NCI-H146 treated with DMSO at 0.1 percent for 48 hours (cell line): Measurements from ENCODE around the gene BLM.

Experiments
- DNase-seq: peaks from one replicate; lab custom pipeline; 2025; ENCODE audit not compliant: unreplicated experiment; lab: John Stamatoyannopoulos, UW

BLM gene

GRCh38 chr15:90787881-90788280 is 70.7 kb downstream of the BLM start:
- no peak for DNase-seq

- DNase-seq = peak; percentile 82
Observed at GRCh38 chr15:90789462-90789861, 72.3 kb downstream of the BLM start.

- no peak for DNase-seq
Observed at GRCh38 chr15:90790057-90790456, 72.9 kb downstream of the BLM start.

- no peak for DNase-seq
Observed at GRCh38 chr15:90790561-90790960, 73.4 kb downstream of the BLM start.

GRCh38 chr15:90794538-90794937 is 77.4 kb downstream of the BLM start:
- no peak for DNase-seq

- DNase-seq = no peak
Observed at GRCh38 chr15:90799639-90800170, 82.6 kb downstream of the BLM start.

- DNase-seq = no peak
Observed at GRCh38 chr15:90801803-90802202, 84.7 kb downstream of the BLM start.

GRCh38 chr15:90807074-90807785 is 90.1 kb downstream of the BLM start:
- no peak for DNase-seq

- no peak for DNase-seq
Observed at GRCh38 chr15:90807786-90808086, 90.6 kb downstream of the BLM start.

GRCh38 chr15:90808517-90809235 is 91.5 kb downstream of the BLM start:
- no peak for DNase-seq

GRCh38 chr15:90809536-90809935 is 92.4 kb downstream of the BLM start:
- no peak for DNase-seq

GRCh38 chr15:90810354-90810753 is 93.2 kb downstream of the BLM start:
- no peak for DNase-seq

GRCh38 chr15:90812171-90812957 is 95.2 kb downstream of the BLM start:
- no peak for DNase-seq

GRCh38 chr15:90812958-90813265 is 95.8 kb downstream of the BLM start:
- no peak for DNase-seq

- no peak for DNase-seq
Observed at GRCh38 chr15:90813796-90814190, 96.6 kb downstream of the BLM start.

GRCh38 chr15:90814191-90814821 is 97.2 kb downstream of the BLM start:
- no peak for DNase-seq

GRCh38 chr15:90816401-90817116 is 99.4 kb downstream of the BLM start:
- no peak for DNase-seq

- DNase-seq = no peak
Observed at GRCh38 chr15:90817117-90818057, 100.2 kb downstream of the BLM start.

GRCh38 chr15:90818251-90819210 is 101.4 kb downstream of the BLM start:
- DNase-seq = no peak
